ENCODE measurements around the gene ACOT13.

ACOT13 gene

DNA sequence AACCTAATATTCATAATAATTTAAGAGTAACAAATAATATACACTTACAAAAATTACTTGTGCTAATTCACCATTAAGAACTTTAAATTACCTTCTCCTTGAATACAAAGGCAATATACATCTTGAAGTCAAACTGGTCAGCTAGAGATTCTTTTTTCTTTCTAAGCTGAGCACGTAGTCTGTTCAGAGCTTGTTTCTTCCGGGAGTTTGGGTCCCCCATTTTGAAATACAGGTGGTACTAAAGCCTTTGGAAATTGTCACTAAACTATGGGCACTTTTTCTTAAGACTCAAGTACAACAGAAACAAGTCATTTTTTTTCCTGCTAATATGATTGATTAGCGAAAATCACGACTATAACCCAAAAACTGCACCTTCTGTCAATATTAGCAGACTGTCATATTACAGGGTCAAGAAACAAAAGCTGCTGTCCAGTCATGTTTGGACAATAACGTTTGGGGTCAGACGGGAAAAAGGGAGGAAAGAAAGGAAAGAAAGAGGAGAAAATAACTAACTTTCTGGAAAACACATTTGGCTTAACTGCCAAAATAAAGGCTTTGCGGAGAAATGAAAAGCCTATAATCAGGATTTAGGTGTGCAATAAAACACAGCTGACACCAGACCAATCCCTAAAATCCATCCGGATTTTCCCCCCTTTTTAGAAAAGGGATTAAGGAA lies 51.7 kb downstream of the ACOT13 start:
- Histone ChIP-seq H3K4me1 (ENCODE audit: insufficient read depth, low read length, severe bottlenecking) (peaks cover 42% of the 10 kb centered on the region), H3K27ac (ENCODE audit: low read depth, low read length, poor library complexity, severe bottlenecking) (peak overlapping the region; percentile 62), H3K9me3 (ENCODE audit: low read length) (no peaks in the 10 kb centered on the region), H3K4me2 (ENCODE audit: low read length) (peak overlapping the region; percentile 70), H3K79me2 (ENCODE audit: insufficient read depth, low read length) (peaks cover 61% of the 10 kb centered on the region), H3K27me3 (ENCODE audit: insufficient read depth, low read length) (no peaks in the 10 kb centered on the region), H4K20me1 (ENCODE audit: insufficient read depth, low read length) (no peaks in the 10 kb centered on the region), H2AFZ (ENCODE audit: low read length) (no peak overlapping the region), H3K9ac (ENCODE audit: low read length) (peak overlapping the region; percentile 100), H3K4me3 (ENCODE audit: low read depth, low read length, poor library complexity, severe bottlenecking) (peak overlapping the region; percentile 99), H3F3A (ENCODE audit: insufficient read depth, low read length) (no peaks in the 10 kb centered on the region), H3K36me3 (ENCODE audit: insufficient read depth, low read length) (peaks cover 61% of the 10 kb centered on the region), H3K9me2 (ENCODE audit: low read depth, low read length) (no peaks in the 10 kb centered on the region)
- no peak for TF ChIP-seq EZH2 (IDR thresholded peaks at IDR 0.05; ENCODE audit: borderline replicate concordance, low read length)
- TF ChIP-seq, protein P1, sequence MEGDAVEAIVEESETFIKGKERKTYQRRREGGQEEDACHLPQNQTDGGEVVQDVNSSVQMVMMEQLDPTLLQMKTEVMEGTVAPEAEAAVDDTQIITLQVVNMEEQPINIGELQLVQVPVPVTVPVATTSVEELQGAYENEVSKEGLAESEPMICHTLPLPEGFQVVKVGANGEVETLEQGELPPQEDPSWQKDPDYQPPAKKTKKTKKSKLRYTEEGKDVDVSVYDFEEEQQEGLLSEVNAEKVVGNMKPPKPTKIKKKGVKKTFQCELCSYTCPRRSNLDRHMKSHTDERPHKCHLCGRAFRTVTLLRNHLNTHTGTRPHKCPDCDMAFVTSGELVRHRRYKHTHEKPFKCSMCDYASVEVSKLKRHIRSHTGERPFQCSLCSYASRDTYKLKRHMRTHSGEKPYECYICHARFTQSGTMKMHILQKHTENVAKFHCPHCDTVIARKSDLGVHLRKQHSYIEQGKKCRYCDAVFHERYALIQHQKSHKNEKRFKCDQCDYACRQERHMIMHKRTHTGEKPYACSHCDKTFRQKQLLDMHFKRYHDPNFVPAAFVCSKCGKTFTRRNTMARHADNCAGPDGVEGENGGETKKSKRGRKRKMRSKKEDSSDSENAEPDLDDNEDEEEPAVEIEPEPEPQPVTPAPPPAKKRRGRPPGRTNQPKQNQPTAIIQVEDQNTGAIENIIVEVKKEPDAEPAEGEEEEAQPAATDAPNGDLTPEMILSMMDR (IDR thresholded peaks at IDR 0.05; ENCODE audit: low read length) = no peak

DNA sequence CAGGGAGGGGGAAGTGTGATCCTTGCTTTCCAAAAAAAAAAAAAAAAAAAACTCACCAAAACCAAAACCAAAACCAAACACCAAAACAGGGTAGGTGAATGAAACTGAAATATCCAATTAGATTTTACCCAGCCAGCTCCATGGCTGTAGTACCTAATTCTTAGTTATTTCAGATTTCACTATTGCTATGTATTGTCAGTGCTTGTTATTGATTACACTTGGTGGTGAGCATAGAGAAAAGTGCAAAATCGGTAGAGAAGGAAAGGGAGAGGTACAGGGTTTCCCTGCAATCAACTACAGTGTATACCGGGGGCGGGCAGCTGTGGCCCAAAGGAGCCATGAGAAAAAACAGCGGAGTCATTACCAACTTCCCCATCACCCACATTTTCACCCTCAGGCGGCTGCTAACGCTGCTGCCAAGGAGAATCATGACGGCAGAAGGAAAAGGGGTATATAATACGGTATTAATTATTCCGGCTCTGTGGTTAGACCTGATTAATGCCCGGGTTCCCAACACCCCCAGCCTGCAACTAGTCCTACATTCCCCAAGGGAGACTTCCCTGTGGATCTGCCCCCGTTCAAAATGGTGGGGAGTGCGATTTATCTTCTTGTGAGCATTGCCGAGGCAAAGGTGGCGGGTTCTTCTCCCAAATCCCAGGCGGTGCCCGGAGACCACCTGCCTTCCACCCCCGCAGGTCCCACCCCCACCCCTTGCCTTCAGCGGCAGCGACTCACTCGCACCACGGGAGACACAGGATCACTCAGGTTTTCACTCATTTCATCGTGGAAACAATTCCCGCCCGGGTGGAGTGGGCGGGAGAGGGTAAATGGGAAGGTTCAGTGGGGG lies 52.5 kb downstream of the ACOT13 start, which contains the start of gene C6orf62:
Gene C6orf62 (minus strand): TSS at position 30 of the 847 bp plus-strand sequence. CDS start 486 bp downstream, outside the sequence.
- Histone ChIP-seq H2AFZ (ENCODE audit: low read length) (no peak within 1 kb of the TSS), H3K4me1 (ENCODE audit: insufficient read depth, low read length, severe bottlenecking) (peaks cover 42% of the 10 kb centered on the region), H4K20me1 (ENCODE audit: insufficient read depth, low read length) (no peaks in the 10 kb centered on the region)

DNA sequence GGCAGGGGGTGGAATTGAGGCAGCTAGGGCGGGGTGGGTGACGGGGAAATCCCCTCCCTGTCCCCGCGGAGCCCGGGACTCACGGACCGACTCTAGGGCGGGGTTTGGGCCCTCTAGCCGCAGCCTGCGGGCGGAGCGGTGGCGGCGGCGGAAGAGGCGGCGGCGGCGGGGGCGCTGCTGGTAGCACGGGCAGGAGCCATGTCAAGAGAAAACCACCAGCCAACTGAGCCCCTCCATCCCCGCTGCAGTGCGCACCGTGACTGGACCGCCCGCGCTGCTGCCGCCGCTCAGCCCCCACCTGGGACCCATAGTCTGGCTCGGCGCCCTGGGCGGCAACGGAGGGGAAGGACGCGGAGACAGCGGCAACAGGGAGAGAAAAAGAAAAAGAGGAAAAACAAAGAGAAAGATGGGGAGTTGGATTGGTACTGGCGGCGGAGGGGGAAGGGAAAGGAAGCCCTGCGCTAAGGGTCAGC lies 53.3 kb downstream of the ACOT13 start:
- Histone ChIP-seq H4K20me1 (ENCODE audit: insufficient read depth, low read length) (no peaks in the 10 kb centered on the region), H3K9me3 (ENCODE audit: low read length) (no peaks in the 10 kb centered on the region), H3K4me3 (ENCODE audit: low read depth, low read length, poor library complexity, severe bottlenecking) (peak overlapping the region; percentile 99), H3F3A (ENCODE audit: insufficient read depth, low read length) (no peaks in the 10 kb centered on the region), H3K4me2 (ENCODE audit: low read length) (peak overlapping the region; percentile 61), H3K36me3 (ENCODE audit: insufficient read depth, low read length) (peaks cover 45% of the 10 kb centered on the region), H3K79me2 (ENCODE audit: insufficient read depth, low read length) (peaks cover 47% of the 10 kb centered on the region), H3K9me2 (ENCODE audit: low read depth, low read length) (no peaks in the 10 kb centered on the region), H2AFZ (ENCODE audit: low read length) (no peak overlapping the region), H3K27me3 (ENCODE audit: insufficient read depth, low read length) (no peaks in the 10 kb centered on the region), H3K27ac (ENCODE audit: low read depth, low read length, poor library complexity, severe bottlenecking) (peak overlapping the region; percentile 94), H3K9ac (ENCODE audit: low read length) (peak overlapping the region; percentile 100), H3K4me1 (ENCODE audit: insufficient read depth, low read length, severe bottlenecking) (peaks cover 42% of the 10 kb centered on the region)
- TF ChIP-seq, protein P1 (IDR thresholded peaks at IDR 0.05; ENCODE audit: low read length) = 0 out of 2 replicates have a peak, but pooled peaks have one; percentile 9
- TF ChIP-seq EZH2 (IDR thresholded peaks at IDR 0.05; ENCODE audit: borderline replicate concordance, low read length) = no peak

More for the DNA sequence above, 52.5 kb downstream of the ACOT13 start, which contains the start of gene C6orf62:
- Histone ChIP-seq H3K4me2 (ENCODE audit: low read length) (peak within 1 kb of the TSS; percentile 70), H3K4me3 (ENCODE audit: low read depth, low read length, poor library complexity, severe bottlenecking) (peak within 1 kb of the TSS; percentile 99), H3K9me3 (ENCODE audit: low read length) (no peaks in the 10 kb centered on the region), H3K9ac (ENCODE audit: low read length) (peak within 1 kb of the TSS; percentile 100), H3K9me2 (ENCODE audit: low read depth, low read length) (no peaks in the 10 kb centered on the region), H3K79me2 (ENCODE audit: insufficient read depth, low read length) (peaks cover 54% of the 10 kb centered on the region), H3K27ac (ENCODE audit: low read depth, low read length, poor library complexity, severe bottlenecking) (peak within 1 kb of the TSS; percentile 94), H3K36me3 (ENCODE audit: insufficient read depth, low read length) (peaks cover 53% of the 10 kb centered on the region), H3F3A (ENCODE audit: insufficient read depth, low read length) (no peaks in the 10 kb centered on the region), H3K27me3 (ENCODE audit: insufficient read depth, low read length) (no peaks in the 10 kb centered on the region)
- TF ChIP-seq, protein P1 (IDR thresholded peaks at IDR 0.05; ENCODE audit: low read length) = no peak
- TF ChIP-seq EZH2 (IDR thresholded peaks at IDR 0.05; ENCODE audit: borderline replicate concordance, low read length) = no peak
